ENCODE data around the gene HDAC10. TPM values are rescaled to one million over a fixed set of nuclear protein-coding genes. Genes with fewer than 3 reads are reported as not detected.
A peak's percentile ranks its signal among the peaks of the same experiment; 100 is the strongest.

Gene HDAC10
- total RNA-seq, 1 experiment from 2014 or later: 45.0 TPM

- Mint-ChIP-seq H3K9me3 (no peaks in the 10 kb centered on the region; a peak in 1 of 5 replicates), H3K27ac (no peak overlapping the region), H3K36me3 (ENCODE audit: insufficient read depth in 1 of 3, low read depth in 3 of 3) (peaks cover 0 to 6% (median 3%) of the 10 kb centered on the region in 3 experiments; a peak in 3 of 7 replicates), H3K4me1 (peaks cover 6 to 15% of the 10 kb centered on the region in 2 experiments), H3K4me3 (peak overlapping the region; percentile 73 to 76), H3K27me3 (ENCODE audit: low read depth) (peaks cover 1% of the 10 kb centered on the region; the same call in 1 of the 2 replicates)
- no peak overlapping the region for H2BK12ac ChIP-seq (ENCODE audit: insufficient read length, low read depth, low read length)
- H3K9ac ChIP-seq (ENCODE audit: extremely low read depth, insufficient read length, low read length): no peak overlapping the region
- no peak overlapping the region for H2BK120ac ChIP-seq (ENCODE audit: low read depth, low read length, poor library complexity, severe bottlenecking)
- no peak overlapping the region for H3K4ac ChIP-seq (ENCODE audit: low read depth, low read length)
- H2BK5ac ChIP-seq (ENCODE audit: insufficient read length, low read length): no peak overlapping the region
- no peak overlapping the region for H3K18ac ChIP-seq (ENCODE audit: insufficient read length, low read depth, low read length)
- H3T11ph ChIP-seq (ENCODE audit: low read length): no peak overlapping the region
- H3K14ac ChIP-seq (ENCODE audit: insufficient read depth, low read length): no peak overlapping the region
- H3K23me2 ChIP-seq (ENCODE audit: insufficient read length, low read depth, low read length, poor library complexity, severe bottlenecking): peaks cover 15% of the 10 kb centered on the region
- no peak overlapping the region for H3K23ac ChIP-seq (ENCODE audit: insufficient read length, low read depth, low read length)
- H3K27me3 ChIP-seq (ENCODE audit: insufficient read depth, low read length): no peaks in the 10 kb centered on the region
- peak; percentile 87 for DNase-seq
- no peak overlapping the region for H4K5ac ChIP-seq (ENCODE audit: insufficient read length, low read depth, low read length)
- no peaks in the 10 kb centered on the region for H3K4me1 ChIP-seq (ENCODE audit: insufficient read depth, low read length)
- no peak overlapping the region for H2BK20ac ChIP-seq (ENCODE audit: low read depth, low read length, poor library complexity, severe bottlenecking)
- H4K20me1 ChIP-seq (ENCODE audit: control insufficient read depth, insufficient read depth, insufficient read length): no peaks in the 10 kb centered on the region
- no peaks in the 10 kb centered on the region for H3K79me2 ChIP-seq (ENCODE audit: insufficient read depth, low read length)
- H4K91ac ChIP-seq (ENCODE audit: insufficient read length, low read depth, low read length): no peak overlapping the region
- no peak overlapping the region for H4K8ac ChIP-seq (replicated peaks; ENCODE audit: insufficient read length, low read depth, low read length)
- H3K27ac ChIP-seq (ENCODE audit: insufficient read length, low read depth, low read length): no peak overlapping the region
- peak; percentile 71 for TF ChIP-seq CTCF (conservative IDR thresholded peaks at IDR 0.05)
- no peak overlapping the region for H2BK15ac ChIP-seq (ENCODE audit: low read depth, low read length)
- H3K4me2 ChIP-seq (ENCODE audit: insufficient read depth, insufficient read length, low read length): peak overlapping the region; percentile 40
- H3K79me1 ChIP-seq (ENCODE audit: insufficient read depth, low read depth, low read length, poor library complexity, severe bottlenecking): no peaks in the 10 kb centered on the region
- no CpG with 5 or more reads among the region's 25 CpGs for whole genome bisulfite sequencing (ENCODE audit: extremely low coverage, insufficient read length, low lambda C conversion rate)
- no peak overlapping the region for H3K56ac ChIP-seq (ENCODE audit: insufficient read length, low read depth, low read length)
- no peak overlapping the region for H2AK5ac ChIP-seq (ENCODE audit: insufficient read length, low read length)
- H3K9me3 ChIP-seq (ENCODE audit: control insufficient read depth, low read depth, low read length): no peaks in the 10 kb centered on the region
- H2AFZ ChIP-seq (ENCODE audit: low read length): no peak overlapping the region
These were observed 1.3 kb upstream of the HDAC10 start for GRCh38 chr22:50252082-50253045.

Measured in H9 (cell line).